ENCODE measurements around the gene GATB. TPM values are rescaled to one million over a fixed set of nuclear protein-coding genes. Genes with fewer than 3 reads are reported as not detected.

The GATB gene
- total RNA-seq, 3 donors from 2014 or later: 15.6 to 20.2 (median 17.2) TPM

DNA sequence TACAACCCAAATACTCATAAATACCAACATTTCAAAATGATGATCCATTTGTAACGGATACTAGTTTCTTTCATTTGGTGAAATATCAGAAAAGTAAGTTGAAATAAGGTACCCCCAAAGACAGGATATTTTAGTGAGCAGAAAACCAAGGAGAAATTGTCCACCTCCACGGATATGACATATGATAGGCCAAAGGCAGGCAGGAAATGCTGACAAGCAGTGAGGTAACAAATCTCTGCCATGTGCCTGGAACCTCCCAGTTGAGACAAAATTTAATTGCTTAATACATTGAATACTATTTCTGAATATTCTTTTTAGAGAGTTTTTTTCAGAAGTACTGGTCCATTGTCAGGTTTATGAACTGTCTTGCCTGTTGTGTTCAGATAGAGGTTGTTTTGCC, 118.8 kb downstream of the GATB start:
- TF ChIP-seq CTCF (IDR thresholded peaks at IDR 0.05): no peak
- DNase-seq (no peak), ATAC-seq (no peak)
- intact Hi-C loops (cut with DNase I, micrococcal nuclease): no loop called here
- H3K4me1 ChIP-seq (ENCODE audit: low read depth): no peaks in the 10 kb centered on the region
- H3K9me3 ChIP-seq: no peaks in the 10 kb centered on the region
- no peaks in the 10 kb centered on the region for H3K36me3 ChIP-seq (ENCODE audit: low read depth)
- no peak overlapping the region for H3K4me3 ChIP-seq

DNA sequence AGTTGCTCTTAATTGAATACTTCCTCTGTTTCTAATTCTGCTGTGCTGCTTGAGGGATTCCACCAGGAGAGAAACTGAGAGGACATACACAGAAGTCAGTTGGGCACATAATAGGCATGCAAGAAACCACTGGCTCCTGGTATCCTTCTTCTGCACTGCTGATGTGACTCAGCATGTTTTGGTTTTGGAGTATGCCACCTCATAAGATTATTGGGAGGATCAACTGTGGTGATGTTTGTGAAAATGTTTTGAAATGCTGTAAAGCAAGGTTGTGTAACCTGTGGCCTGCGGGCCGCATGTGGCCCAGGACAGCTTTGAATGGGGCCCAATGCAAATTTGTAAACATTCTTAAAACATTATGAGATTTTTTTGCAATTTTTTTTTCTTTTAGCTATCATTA, 119.6 kb downstream of the GATB start:
- Histone ChIP-seq H3K9me3 (no peaks in the 10 kb centered on the region), H3K4me3 (no peak overlapping the region), H3K4me1 (ENCODE audit: low read depth) (no peaks in the 10 kb centered on the region), H3K36me3 (ENCODE audit: low read depth) (no peaks in the 10 kb centered on the region)
- ATAC-seq (no peak), DNase-seq (no peak)
- intact Hi-C loops (cut with DNase I, micrococcal nuclease): no loop called here
- no peak for TF ChIP-seq CTCF (IDR thresholded peaks at IDR 0.05)

GRCh38 chr4:151640381-151640780, 120.4 kb downstream of the GATB start:
- Histone ChIP-seq H3K36me3 (ENCODE audit: low read depth) (no peaks in the 10 kb centered on the region), H3K4me1 (ENCODE audit: low read depth) (no peaks in the 10 kb centered on the region), H3K4me3 (no peak overlapping the region), H3K9me3 (no peaks in the 10 kb centered on the region)
- intact Hi-C loops (cut with DNase I, micrococcal nuclease): no loop called here
- DNase-seq: no peak
- no peak for ATAC-seq
- TF ChIP-seq CTCF (IDR thresholded peaks at IDR 0.05): no peak

DNA sequence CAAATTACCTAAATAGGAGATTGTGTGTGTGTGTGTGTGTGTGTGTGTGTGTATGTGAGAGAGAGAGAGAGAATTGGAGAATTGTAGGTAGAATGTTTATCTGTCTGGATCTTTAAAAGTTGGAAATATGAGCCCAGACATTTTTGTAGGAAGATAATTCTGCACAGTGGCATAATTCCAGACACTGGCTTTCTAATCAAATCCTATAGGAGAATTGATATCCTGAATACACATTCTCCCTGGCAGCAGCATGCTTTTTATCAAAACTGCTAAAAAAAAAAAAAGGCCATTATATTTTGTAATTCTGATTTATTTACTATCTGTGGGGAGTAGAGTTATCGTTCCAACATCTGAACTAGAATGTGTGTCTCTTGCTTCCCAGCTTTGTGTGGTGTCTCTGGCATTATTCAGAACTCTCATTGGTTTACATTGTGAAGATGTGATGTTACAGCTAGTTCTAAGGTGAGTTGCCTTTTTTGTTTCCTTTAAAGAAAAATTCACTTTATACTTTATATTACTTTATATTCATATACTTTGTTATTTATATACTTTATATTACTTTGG, 122.4 kb downstream of the GATB start:
- DNase-seq (no peak), ATAC-seq (no peak)
- H3K36me3 ChIP-seq (ENCODE audit: low read depth): no peaks in the 10 kb centered on the region
- no peak overlapping the region for H3K4me3 ChIP-seq
- H3K4me1 ChIP-seq (ENCODE audit: low read depth): no peaks in the 10 kb centered on the region
- TF ChIP-seq CTCF (IDR thresholded peaks at IDR 0.05): no peak
- no peaks in the 10 kb centered on the region for H3K9me3 ChIP-seq
- intact Hi-C loops (cut with DNase I, micrococcal nuclease): no loop called here

DNA sequence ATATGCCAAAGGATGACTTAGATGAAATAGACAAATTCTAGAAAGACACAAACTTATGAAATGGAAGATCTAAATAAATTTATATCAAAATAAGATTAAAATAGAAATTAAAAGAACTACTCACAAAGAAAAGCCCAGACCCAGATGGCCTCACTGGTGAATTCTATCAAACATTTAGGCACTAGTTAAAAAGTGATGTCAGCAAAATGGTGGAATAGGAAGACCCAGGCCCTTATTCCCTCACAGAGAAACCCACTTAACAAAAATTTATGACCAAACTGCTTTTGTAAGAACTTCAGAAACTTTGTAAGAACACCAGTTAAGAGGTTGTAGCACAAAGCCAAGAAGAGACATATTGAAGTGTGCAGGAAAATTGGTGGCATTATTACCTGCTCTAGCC, 129.5 kb downstream of the GATB start:
- H3K4me1 ChIP-seq (ENCODE audit: low read depth): no peaks in the 10 kb centered on the region
- intact Hi-C loops (cut with DNase I, micrococcal nuclease): no loop called here
- no peak for TF ChIP-seq CTCF (IDR thresholded peaks at IDR 0.05)
- no peaks in the 10 kb centered on the region for H3K9me3 ChIP-seq
- no peaks in the 10 kb centered on the region for H3K36me3 ChIP-seq (ENCODE audit: low read depth)
- H3K4me3 ChIP-seq: no peak overlapping the region
- ATAC-seq: no peak
- no peak for DNase-seq
